ENCODE data around the gene NRCAM.

Gene NRCAM

GRCh38 chr7:108245523-108246226, 210.6 kb downstream of the NRCAM start:
- no peak for DNase-seq (ENCODE audit: low spot score)

- DNase-seq (ENCODE audit: low spot score): no peak
Observed at GRCh38 chr7:108244110-108244509, 212.1 kb downstream of the NRCAM start.

GRCh38 chr7:108239501-108240225, 216.6 kb downstream of the NRCAM start:
- no peak for DNase-seq (ENCODE audit: low spot score)

DNA sequence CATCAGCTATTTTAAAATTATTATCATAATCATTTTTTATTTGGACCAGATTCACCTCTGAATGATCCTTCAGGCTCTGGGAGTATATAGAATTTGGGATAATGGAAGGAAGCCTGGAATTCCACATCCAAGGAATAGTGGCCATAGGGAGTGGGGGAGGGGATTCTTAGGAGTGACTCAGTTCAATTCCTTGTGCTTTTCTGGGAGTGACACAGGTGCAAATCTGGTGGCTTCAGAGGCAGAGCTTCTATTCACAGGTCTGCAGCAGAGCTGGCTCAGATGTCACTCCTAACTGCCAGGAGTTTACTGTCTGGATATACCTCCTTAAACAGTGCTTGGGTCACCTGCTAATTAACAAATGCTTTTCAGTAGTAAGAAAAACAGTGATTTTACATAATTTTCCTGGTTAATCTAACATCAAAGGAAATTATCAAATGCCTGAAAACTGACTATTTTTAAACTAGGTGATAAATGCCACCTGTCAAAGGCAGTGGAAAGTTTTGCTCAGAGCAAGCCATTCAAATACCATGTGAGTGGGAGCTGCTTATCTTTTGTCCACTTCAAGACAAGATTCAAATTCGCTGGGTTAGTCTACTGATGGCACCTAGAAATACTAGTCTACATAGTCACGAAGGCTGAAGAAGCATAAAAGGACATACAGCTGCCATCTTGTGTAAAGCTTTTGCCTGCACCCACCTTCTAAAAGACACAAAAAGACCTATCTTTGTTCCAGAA, 219.4 kb downstream of the NRCAM start:
- no peak for DNase-seq (ENCODE audit: low spot score)

DNA sequence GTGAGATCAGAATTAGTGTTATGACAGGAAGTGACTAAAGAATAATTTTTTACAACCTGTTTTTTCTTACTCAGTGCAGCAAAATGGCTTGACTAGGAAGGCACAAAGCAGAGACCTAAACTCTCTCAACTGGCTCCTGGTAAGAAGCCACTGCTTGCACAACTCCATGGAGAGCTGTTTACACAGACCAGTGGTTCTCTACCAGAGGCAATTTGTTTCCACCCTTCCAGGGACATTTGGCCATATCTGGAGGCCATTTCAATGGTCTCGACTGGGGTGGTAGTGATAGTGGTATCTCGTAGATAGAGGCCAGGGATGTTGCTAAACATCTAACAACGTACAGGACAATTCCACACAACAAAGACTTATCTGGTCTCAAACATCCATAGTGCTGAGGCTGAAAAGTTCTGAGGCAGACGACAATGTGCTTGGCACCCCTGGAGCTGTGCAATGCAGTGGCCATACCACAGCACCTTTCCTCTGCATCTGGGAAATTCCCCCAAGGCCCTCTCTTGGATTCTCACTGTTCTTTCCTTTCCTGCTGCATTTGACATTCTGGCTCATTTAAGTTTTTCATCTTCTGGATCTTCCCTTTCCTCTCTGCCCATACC, 220.7 kb downstream of the NRCAM start:
- DNase-seq (ENCODE audit: low spot score): no peak

DNA sequence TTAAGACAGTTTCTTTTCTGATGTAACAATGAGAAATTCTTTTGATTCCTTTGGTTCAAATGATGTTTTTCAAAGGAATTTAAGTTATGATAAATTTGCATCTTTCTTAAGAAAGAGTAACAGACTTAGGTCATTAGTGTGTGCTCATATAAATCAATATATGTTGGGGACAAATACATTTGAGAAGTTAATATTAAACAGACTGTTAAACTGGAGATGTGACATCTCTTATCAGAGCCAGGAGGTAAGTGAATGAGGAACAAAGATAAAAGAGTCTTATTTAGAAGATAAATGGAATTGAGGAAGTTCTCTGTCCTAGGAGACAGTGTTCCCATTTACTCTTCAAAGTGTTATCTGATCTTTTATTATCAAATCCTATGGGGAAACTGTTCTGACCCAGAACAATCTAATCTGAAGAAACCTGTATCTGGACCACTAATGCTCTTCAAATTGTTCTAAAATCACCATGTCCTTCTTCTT, 221.2 kb downstream of the NRCAM start:
- no peak for DNase-seq (ENCODE audit: low spot score)

DNA sequence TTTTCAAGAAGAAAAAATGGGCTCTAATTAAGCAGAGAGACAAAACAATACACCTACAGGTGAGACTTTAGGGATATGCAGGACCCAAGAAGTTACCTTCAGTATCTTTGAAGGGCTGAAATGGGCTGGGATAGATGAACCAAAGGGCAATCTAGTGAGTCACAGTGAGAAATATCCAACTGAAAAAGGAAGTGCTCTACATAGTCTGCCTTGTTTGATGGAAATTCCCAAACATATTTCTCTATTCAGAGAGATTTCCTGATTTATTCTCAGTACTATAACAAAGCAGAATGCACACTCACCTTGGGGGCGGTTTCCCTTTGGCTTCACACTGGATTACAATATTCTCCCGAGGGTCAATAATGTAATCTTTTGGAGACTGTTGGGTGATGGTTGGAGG, 222.0 kb downstream of the NRCAM start:
- DNase-seq (ENCODE audit: low spot score): no peak

GRCh38 chr7:108232076-108232475, 224.2 kb downstream of the NRCAM start:
- DNase-seq (ENCODE audit: low spot score): no peak

GRCh38 chr7:108231221-108231620, 225.0 kb downstream of the NRCAM start:
- DNase-seq (ENCODE audit: low spot score): no peak

DNA sequence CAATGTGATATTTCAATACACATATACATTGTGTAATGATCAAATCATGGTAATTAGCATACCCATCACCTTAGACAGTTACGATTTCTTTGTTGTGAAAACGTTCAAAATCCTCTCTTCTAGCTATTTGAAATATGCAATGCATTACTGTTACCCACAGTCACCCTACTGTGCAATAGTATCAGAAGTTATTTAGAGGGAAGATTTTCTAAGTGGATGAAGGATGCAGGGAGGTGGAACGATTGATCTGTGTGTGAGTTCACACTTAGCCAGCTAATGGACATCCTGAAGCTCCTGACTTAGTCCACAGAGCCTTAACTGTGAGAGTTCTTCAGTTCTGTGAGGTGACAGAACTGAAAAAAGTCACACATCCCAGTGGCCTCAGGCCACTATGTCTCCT, 228.9 kb downstream of the NRCAM start:
- DNase-seq (ENCODE audit: low spot score): no peak

DNA sequence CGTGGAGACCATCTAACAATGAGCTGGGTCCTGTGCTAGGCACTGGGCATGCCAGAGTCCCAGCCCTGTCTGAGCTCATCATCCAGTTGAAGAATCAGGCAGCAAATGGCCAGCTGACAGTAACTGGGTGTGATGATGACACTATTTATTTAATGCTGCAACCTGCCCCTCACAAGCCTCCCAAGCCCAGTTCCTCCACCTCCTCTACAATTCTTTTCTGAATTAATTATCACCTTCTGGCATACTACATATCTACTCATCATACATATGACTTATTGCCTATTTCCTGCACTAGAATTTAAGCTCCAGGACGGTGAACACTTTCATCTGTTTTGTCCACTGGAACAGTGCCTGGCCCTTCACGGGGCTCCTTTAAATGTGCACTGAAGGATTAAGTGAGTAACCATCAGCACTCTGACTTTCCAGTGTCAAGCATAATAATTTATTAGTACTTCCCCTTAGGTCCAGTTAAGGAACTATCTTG, 229.4 kb downstream of the NRCAM start:
- DNase-seq (ENCODE audit: low spot score): no peak

- DNase-seq (ENCODE audit: low spot score): no peak
Observed at GRCh38 chr7:108225531-108226181, 230.6 kb downstream of the NRCAM start.

- DNase-seq (ENCODE audit: low spot score): no peak
Observed at GRCh38 chr7:108224387-108224786, 231.8 kb downstream of the NRCAM start.

DNA sequence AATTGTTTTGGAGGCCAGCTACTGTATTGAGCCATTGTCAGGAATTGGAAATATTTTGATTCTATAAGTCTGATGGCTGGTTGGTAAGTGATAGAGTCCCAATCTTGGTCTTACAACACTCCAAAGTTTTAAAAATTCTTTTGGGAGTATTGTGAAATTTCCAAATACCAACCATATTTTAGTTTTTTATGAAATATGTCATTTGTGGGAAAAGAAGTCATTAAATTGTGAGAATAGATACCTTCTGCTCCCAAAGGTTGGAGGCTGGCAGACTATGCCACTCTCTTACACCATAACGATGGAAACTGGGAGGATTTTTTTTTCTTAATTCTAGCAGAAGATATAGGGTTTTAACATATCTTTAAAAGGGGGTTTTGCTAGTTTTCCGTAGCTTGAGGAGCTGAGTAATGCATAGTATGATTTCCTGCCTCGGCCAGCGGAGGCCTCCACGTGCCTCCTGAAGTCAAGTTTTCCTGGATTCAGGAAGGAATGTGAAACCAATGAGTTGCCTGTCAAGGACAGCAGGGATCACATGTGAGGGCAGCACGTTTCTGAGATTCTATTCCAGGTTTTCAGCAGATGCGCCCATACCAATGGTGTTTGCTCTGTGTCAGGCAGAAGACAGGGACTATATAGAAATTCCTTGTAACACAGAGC, 233.9 kb downstream of the NRCAM start:
- DNase-seq (ENCODE audit: low spot score): no peak

GRCh38 chr7:108211382-108212201, 244.6 kb downstream of the NRCAM start:
- DNase-seq (ENCODE audit: low spot score): no peak

- no peak for DNase-seq (ENCODE audit: low spot score)
Observed at GRCh38 chr7:108210796-108211195, 245.4 kb downstream of the NRCAM start.

DNA sequence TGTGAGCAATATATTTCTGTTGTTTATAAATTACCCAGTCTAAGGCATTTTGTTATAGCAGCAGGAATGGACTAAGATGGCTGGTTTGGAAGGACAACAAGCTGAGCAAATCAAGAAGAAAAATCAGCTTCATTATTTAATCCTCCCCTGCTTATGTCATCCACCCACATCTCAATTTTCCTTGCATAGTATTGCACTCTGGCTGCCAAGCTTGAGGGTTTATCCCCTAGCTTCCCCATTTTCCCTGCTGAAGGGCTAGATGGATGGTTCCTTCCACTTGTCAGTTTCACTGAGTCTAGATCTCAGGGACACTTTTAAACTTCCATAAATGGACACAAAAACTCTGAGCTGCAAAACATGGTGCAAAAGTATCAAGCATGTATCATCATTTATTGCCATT, 250.9 kb downstream of the NRCAM start:
- no peak for DNase-seq (ENCODE audit: low spot score)

- no peak for DNase-seq (ENCODE audit: low spot score)
Observed at GRCh38 chr7:108204281-108204796, 251.9 kb downstream of the NRCAM start.

DNA sequence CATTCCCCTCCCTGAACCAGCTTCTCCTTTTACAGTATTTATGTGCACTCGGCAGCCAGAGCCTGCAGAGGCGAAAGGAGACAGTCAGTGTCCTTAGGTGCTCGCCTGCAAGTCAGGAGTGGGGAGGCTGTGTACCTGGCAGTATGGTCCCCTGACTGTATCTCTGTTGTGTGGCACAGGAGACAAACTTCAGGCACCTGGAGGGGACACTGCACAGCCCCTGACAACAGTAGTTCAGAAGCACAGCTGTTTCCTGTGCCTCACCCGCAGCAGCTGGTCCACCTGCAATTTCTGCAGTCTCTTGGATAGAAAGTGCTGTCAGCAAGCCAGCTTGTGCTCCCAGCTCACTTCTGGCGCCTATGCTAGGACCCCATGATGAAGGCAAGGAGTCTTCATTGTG, 252.7 kb downstream of the NRCAM start:
- no peak for DNase-seq (ENCODE audit: low spot score)

DNA sequence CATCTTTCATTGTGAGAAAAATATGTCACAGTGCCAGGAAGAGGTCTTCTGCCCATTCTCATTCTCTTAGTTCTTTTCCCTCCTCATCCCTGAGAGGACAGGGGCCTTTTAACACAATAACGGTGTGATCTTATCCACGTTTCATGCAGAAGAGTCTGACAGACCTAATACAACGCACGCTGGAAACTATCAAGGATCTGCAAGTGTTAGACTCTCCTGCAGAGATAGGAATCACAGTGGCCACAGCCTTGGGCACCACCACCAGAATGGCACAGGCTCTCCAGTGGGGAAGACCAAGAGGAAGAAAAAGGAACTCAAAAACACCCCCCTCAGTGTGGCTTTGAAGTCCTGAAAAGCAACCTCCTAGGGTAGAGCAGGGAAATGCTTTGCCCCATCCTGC, 253.5 kb downstream of the NRCAM start:
- DNase-seq (ENCODE audit: low spot score): no peak

Data from CD4-positive, alpha-beta T cell treated with Interleukin-2 at 100 ng/mL for 4 hours (primary cell).